HUDEP-2 (cell line): Measurements from ENCODE around the gene ODC1.

Experiments used
- DNase-seq, 76 experiments: peaks; one replicate each; lab custom pipeline; 2025; ENCODE audit not compliant: unreplicated experiment in 76 of 76; lab: John Stamatoyannopoulos, UW

The ODC1 gene

DNA sequence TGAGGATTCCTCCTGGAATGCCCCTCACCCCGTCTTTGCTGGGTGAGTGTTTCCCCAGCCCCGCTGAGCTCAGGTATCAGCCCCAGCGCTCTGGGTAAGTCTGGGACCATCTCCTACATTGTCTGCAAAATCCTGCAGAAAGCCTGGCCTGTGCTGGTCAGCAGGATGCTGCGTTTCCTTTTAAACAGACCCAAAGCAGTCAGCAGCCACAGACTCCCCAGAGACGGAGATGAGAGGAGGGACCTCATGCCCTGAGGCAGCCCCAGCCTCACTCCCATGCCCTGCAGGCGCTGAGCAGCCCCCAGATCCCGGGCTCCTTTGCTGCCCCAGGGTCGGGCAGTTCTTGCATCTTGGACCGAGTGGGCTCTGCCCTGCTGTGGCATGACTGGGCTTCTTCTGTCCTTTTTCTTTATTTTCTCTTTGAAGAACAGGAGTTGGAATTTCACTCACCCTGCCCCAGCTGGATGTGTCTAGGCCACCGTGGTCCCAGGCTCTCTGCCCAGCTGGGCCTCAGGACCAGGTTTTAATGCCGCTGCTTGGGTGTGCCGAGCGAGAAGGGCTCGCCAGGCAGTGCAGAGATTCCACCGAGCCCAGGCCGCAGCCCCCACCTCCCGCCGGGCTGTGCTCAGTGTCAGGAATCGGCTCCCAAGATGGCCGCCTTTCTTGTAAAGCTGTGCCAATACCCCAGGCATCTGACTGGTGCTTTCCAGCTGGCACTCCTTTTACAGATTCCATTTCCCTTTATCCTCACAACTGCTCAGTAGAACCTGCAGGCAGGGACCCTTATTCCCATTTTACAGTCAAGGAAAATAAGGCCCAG lies 43.6 kb downstream of the ODC1 start:
- DNase-seq = no peak

DNA sequence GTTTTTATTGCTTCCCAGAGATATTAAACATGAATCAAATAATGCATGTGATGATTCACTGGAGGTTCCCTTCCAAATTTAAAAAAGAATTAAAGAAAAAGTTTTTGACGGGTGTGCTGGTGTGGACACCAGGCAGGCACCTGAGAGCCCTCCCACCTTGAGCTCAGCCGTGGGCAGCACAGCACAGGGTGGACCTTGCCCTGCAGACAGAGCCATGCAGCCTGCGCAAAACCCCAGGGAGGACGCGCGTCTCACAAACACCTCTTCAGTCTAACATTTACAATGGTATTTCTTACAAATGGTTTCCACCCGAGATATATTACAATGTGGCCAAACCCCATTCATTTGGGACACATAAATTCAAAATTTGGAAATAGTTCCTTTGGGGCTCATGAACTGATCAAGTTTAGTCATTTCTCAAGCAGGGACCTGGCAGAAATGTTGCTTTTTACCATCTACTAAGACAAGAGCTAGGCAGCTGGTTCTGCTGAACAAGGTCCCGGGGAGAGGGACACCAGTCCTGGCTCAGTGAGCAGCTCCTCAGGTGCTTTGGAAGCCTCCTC lies 45.4 kb downstream of the ODC1 start:
- DNase-seq = no peak

- peak in 2 of 76 experiments; percentile 5 to 13 for DNase-seq
These were observed 46.0 kb downstream of the ODC1 start for GRCh38 chr2:10402062-10402585.

DNA sequence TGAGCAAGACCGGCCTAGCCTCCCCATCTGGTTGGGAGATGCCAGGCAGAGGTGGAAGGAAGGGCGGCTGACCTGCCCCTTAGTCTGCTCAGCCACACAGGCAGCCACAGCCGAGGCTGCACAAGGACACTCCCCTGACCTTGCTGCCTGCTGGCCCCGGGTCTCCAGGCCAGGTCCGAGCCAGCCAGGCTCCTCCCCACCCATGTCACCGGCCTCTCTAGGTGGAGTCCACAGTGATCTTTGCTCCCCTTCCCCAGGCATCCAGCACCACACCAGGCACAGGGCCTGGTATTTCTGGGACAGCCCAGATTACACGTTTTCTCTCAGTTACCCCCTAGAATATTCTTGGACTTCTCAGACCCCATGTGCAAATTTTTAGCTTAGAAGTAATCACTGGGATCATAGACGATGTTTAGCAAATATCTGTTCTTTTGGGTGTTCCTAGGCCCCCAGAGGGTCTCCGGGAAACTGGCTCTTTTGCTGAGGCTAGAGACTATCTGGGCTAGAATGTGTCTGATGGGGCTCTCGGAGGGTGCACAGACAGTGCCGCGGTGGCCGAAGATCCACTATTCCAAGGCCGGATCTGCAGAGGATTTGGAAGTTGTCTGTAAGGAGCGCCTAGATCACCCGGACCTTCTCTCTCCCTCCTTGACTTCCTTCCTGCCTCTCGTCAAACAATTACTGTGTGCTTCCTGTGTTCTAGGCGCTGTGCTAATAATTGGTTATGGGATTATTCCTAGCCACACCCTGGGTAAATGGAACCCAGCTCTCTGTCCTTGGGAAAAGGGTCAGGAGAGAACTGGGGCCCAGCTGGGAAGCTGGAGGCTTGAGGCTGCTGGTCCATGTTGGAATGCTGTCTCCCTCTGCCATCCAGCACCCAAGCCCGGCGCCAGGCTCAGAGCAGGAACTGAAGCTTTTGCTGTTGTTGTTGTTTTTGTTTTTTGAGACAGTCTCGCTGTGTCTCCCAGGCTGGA lies 46.9 kb downstream of the ODC1 start:
- no peak for DNase-seq

DNA sequence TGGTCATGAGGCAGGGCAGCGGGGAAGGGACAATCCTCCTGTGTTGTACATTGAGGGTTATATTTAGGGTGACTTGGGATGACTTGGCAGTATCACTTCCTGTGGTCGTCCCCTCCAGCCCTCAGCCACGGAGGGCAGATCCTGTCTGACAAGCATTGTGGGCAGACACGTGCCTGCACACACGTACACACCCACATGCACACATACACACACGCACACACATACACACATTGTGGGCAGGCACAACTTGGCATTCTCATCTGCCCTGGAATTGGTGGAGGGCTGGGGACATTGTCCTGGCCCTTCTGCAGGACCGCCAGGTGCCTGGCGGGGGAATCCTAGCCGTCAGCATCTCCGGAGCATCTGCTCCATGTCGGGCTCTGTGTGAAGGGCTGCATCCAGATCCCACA lies 47.6 kb downstream of the ODC1 start:
- DNase-seq = no peak

GRCh38 chr2:10400002-10400401 lies 48.1 kb downstream of the ODC1 start:
- DNase-seq = no peak

DNA sequence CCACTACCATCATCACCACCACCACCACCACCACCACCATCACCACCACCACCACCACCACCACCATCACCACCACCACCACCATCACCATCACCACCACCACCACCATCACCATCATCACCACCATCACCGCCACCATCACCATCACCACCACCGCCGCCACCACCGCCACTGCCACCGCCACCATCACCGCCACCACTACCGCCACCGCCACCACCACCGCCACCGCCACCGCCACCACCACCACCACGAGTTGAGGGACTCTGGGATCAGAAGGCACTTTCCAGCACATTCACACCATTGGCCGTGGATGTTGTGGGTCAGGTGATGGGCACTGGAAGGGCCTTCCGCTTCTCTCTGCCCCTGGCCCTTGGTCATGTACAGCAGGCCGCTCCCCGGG lies 48.8 kb downstream of the ODC1 start:
- DNase-seq = no peak

DNA sequence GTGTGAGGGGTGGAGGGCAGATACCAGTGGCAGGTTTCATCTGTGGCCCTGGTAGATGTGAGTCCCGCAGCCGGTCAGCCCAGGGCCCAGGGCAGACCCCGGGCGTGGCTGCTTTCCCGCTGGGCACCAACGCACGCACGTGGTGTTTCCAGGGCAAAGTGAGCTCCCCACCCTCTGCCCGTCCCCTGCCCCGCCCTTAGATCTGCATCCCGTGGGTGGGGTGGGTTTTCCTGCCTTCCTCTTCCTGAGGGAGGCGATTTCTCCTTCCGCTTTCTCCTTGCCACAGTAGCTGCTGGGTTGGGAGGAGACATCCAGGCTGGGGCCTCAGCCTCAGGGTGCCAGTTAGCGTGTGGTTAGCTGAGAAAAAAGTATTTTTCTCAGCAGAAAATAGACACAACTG lies 49.6 kb downstream of the ODC1 start:
- DNase-seq = no peak

- no peak for DNase-seq
These were observed 50.2 kb downstream of the ODC1 start for GRCh38 chr2:10397878-10398277.

- DNase-seq = no peak
These were observed 50.7 kb downstream of the ODC1 start for GRCh38 chr2:10397297-10397875.

GRCh38 chr2:10396464-10396863 lies 51.7 kb downstream of the ODC1 start:
- no peak for DNase-seq

DNA sequence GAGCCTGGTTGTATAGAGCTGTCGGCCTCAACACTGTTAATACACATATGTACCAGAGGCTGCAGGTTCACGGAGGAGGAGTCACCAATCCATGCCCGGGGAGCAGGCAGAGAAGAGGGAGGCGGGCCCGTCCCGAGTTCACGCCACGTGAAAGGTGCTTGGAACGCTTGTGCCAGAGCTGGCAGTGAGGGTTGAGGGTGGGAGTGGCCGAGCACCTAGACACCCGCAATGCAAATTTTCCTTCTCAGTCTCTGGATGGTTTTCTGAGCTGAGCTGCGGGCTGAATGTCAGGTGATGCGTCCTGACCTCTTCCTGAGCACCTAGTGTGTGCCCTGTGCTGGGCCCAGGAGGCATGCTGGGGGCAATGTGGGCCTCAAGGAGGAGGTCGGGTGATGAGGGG lies 52.2 kb downstream of the ODC1 start:
- DNase-seq = no peak

- no peak for DNase-seq
These were observed 54.5 kb downstream of the ODC1 start for GRCh38 chr2:10393640-10393982.

- DNase-seq = no peak
These were observed 55.0 kb downstream of the ODC1 start for GRCh38 chr2:10392951-10393639.

DNA sequence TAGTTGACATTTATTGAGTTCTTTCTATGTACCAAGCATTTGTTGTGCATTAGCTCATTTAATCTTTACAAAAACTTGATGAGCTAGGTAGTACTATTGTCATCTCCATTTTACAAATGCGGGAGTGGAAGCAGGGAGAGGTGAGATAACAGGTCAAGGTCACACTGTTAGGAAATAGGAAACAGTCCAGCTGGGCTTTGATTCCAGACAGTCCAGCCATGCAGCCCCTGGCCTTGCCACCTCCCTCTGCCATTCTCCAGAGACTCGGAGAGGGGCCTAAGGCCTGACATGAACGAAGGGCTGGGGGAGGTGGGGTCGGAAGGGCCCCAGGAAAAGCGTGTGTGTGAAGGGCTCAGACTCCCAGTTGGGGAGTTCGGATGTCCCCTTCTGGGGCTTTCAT lies 55.6 kb downstream of the ODC1 start:
- DNase-seq = no peak

DNA sequence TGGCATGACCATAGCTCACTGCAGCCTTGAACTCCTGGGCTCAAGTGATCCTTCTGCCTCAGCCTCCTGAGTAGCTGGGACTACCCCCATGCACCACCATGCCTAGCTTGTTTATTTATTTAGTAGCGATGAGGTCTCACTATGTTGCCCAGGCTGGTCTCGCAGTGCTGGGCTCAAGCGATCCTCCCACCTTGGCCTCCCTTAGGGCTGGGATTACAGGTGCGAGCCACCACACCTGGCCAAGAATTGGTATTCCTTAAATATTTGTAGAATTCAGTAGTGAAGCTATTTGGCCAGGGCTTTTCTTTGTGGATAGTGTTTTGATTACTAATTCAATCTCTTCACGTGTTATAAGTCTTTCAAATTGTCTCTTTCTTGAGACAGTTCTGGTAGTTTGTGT lies 56.0 kb downstream of the ODC1 start:
- no peak for DNase-seq

DNA sequence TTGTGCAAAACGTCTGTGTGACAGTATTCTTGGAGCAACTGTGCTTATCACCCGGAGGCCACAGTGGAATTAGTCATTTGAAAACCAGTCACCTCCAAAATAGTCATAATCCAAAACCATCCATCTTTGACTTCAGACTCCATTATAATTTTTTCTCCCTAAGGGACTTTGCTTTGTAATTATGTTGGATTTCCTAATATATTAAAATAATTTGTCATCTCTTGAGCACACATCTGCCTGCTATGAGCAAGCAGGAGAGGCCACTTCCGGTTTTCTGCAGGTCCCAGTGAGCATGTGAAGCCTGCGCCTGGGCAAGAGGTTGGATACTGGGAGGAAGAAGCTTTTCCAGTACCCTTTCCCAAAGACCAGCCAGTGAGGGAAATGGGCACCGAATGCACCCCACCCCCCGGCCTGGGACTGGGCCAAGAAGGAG lies 57.7 kb downstream of the ODC1 start:
- no peak for DNase-seq
